Esophagus (tissue), 2 donors: Measurements from ENCODE around the gene HMCN2. TPM values are rescaled to one million over a fixed set of nuclear protein-coding genes. Genes with fewer than 3 reads are reported as not detected.

Experiments
- H3K27ac ChIP-seq, 2 donors: one replicate each; pipeline ENCODE4 v1.5.1; 2013; ENCODE audit warnings: low read depth in 2 of 2, mild to moderate bottlenecking in 2 of 2, inconsistent platforms in 1 of 2, low read length in 1 of 2, moderate library complexity in 1 of 2
- H3K27me3 ChIP-seq, 2 donors: one replicate each; pipeline ENCODE4 v1.6.1; 2013; ENCODE audit warnings: low read length in 2 of 2, control low read depth in 1 of 2, mild to moderate bottlenecking in 1 of 2; ENCODE audit not compliant: insufficient read depth in 2 of 2, control insufficient read depth in 1 of 2
- H3K36me3 ChIP-seq, 2 donors: one replicate each; pipeline ENCODE4 v1.6.1; 2013; ENCODE audit warnings: low read length in 1 of 2; ENCODE audit not compliant: control insufficient read depth in 2 of 2, insufficient read depth in 2 of 2
- H3K4me1 ChIP-seq, 2 donors: one replicate each; pipeline ENCODE4 v1.6.1; 2013; ENCODE audit warnings: low read length in 1 of 2; ENCODE audit not compliant: control insufficient read depth in 2 of 2, insufficient read depth in 2 of 2
- H3K4me3 ChIP-seq, 2 donors: one replicate each; pipeline ENCODE4 v1.5.1; 2013; ENCODE audit warnings: low read length in 2 of 2, mild to moderate bottlenecking in 2 of 2, low read depth in 1 of 2, moderate library complexity in 1 of 2
- H3K9me3 ChIP-seq, 2 donors: one replicate each; pipeline ENCODE4 v1.6.1; 2013; ENCODE audit warnings: mild to moderate bottlenecking in 2 of 2, low read depth in 1 of 2, low read length in 1 of 2, moderate library complexity in 1 of 2; ENCODE audit not compliant: control insufficient read depth in 2 of 2, insufficient read depth in 1 of 2
- WGBS, 2 donors: extraction: QIAGEN DNeasy Blood & Tissue Kit; methylation state at CpG; one replicate each; pipeline ENCODE4 v1.1.7; 2013; 5-methylcytosine and 5-hydroxymethylcytosine counted together
- polyA plus RNA-seq, 2 donors: library from polyadenylated mRNA; stranded (reverse); fragments of 200-250 nt; gene quantifications; one replicate each; pipeline ENCODE4 v1.2.3, GENCODE V29; 2013
- donor health status: healthy with polysubstance abuse.
- donor health status: Bipolar disorder and iron deficiency.

The HMCN2 gene
- polyA plus RNA-seq, 2 donors = 4.1 to 4.8 TPM

DNA sequence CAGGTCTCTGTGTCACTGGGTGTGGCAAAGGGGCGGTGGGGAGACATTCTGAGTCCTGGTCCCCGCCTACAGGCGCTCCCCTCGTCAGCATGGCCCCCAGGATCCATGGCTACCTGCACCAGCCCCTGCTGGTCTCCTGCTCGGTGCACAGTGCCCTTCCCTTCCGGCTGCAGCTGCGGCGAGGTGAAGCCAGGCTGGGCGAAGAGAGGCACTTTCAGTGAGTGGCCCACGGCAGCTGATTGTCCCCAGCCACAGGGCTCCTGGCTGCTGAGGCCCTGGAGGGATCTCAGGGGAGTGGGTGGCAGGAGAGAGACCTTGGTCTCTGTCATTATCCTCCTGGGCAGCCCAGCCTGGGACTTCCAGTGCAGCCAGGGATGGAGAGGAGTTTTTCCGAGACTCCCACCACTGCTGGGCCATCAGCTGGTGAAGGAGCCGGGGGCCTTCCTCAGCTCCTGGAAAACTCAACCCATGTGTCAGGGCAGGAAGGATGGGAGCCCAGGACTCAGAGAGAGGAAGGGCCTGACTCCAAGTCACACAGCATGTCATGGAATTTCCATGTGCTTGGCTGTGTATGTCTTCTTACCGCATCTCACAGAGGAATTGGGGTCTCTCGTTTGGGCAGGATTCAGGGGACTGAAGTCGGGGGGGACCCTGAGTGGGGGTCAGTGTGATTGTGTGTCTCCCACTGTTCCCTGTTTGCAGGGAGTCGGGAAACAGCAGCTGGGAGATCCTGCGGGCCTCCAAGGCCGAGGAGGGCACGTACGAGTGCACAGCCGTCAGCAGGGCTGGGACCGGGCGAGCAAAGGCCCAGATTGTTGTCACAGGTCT, 37.4 kb downstream of the HMCN2 start:
- Histone ChIP-seq H3K4me1 (peaks cover 0 to 2% of the 10 kb centered on the region in 2 donors), H3K27me3 (no peaks in the 10 kb centered on the region), H3K36me3 (no peaks in the 10 kb centered on the region), H3K9me3 (no peaks in the 10 kb centered on the region), H3K4me3 (no peak overlapping the region), H3K27ac (peak overlapping the region; percentile 39 to 70)
- 80 to 83% methylated on average over 23 of the region's 23 CpGs for WGBS, 2 donors

DNA sequence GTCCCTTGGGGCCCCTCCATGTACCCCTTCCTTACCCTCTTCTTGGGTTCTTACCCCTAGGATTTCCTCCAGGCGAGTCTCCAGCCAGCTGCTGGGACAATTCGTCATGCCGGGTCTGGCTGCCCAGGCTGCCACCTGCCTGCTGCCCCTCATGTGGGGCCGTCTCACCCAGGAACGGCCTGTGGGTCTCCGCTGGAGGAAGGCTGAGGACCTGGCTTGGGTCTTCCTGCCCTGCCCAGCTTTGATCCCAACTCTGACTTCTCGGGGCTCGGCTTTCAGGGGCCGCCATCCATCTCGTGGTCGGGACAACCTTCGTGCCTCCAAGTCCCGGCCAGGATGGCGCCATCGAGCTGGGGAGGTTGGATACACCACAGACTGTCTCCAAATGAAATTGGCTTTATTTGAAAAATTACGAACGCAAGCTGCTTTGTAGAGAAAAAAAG, 38.1 kb downstream of the HMCN2 start:
- Histone ChIP-seq H3K27ac (peak overlapping the region; percentile 70 to 71), H3K27me3 (no peaks in the 10 kb centered on the region), H3K4me1 (peaks cover 0 to 2% of the 10 kb centered on the region in 2 donors), H3K36me3 (no peaks in the 10 kb centered on the region), H3K4me3 (no peak overlapping the region), H3K9me3 (no peaks in the 10 kb centered on the region)
- 61 to 65% methylated on average over 17 of the region's 17 CpGs for WGBS, 2 donors

- Histone ChIP-seq H3K9me3 (no peaks in the 10 kb centered on the region), H3K27ac (peak overlapping the region; percentile 50 to 70), H3K36me3 (no peaks in the 10 kb centered on the region), H3K27me3 (no peaks in the 10 kb centered on the region), H3K4me1 (peaks cover 0 to 2% of the 10 kb centered on the region in 2 donors), H3K4me3 (no peak overlapping the region)
- WGBS, 2 donors = 43 to 55% methylated on average over 7 of the region's 7 CpGs
Observed at GRCh38 chr9:130304116-130304515, 38.6 kb downstream of the HMCN2 start.

GRCh38 chr9:130304643-130305042, 39.1 kb downstream of the HMCN2 start:
- Histone ChIP-seq H3K4me1 (peaks cover 0 to 2% of the 10 kb centered on the region in 2 donors), H3K4me3 (no peak overlapping the region), H3K27ac (peak overlapping the region; percentile 50 to 53), H3K9me3 (no peaks in the 10 kb centered on the region), H3K27me3 (no peaks in the 10 kb centered on the region), H3K36me3 (no peaks in the 10 kb centered on the region)
- WGBS, 2 donors = 75 to 80% methylated on average over 19 of the region's 19 CpGs

DNA sequence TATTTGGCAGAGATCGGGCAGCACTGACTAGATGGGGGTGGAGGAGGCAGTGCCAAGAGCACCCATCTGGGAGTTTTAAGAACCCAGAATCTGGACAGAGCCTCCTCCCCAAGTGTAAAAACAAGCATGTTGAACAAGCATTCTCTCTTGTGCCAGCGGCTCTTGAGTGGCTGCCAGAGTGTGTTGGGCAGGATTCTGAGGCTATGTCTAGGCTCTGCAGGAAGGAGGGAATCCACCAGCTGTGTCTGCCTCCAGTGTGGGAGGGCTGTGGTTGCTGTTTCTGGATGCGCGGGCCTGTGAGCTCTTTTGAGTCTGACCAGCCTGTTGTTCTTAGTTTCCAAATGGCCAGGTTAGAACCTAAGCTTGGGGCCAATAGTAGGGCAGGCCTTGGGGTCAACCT, 39.8 kb downstream of the HMCN2 start:
- Histone ChIP-seq H3K27ac (peak overlapping the region in 1 of 2 donors; percentile 6), H3K4me3 (no peak overlapping the region), H3K27me3 (no peaks in the 10 kb centered on the region), H3K4me1 (peaks cover 0 to 2% of the 10 kb centered on the region in 2 donors), H3K36me3 (no peaks in the 10 kb centered on the region), H3K9me3 (no peaks in the 10 kb centered on the region)
- WGBS, 2 donors = 57 to 62% methylated on average over 4 of the region's 4 CpGs

DNA sequence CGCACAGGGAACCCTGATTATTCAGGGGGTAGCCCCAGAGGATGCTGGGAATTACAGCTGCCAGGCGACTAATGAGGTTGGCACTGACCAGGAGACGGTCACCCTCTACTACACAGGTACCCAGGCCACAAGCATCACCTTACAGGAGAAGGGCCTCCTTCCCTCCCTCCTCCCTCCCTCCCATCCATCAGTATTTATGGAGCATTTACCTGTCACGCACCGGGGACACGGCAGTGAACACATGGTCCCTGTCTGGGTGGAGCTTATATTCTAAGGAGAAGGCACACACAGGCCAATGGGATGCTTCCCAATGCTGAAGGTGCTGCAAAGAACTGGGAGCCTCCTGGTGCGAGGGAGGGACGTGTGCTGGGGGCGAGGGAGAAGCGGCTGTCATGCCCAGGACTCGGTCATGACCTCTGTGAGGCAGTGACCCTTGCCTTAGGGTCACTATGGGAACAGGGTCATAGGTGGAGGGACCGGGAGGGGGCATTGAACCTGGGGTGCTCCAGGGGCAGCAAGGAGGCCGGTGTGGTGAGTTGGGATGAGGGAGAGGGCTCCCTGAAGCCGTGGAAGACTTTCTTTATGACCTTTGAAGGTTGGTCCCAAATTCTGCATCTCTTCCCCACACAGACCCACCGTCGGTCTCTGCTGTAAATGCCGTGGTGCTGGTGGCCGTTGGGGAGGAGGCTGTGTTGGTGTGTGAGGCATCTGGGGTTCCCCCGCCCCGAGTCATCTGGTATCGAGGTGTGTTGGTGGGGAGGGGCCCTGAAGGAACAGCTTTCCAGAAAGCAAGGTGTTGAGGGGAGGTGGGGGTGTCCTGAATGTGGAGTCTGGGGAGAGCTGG, 41.5 kb downstream of the HMCN2 start:
- 70 to 74% methylated on average over 21 of the region's 21 CpGs for WGBS, 2 donors
- no peak overlapping the region for H3K27ac ChIP-seq
- no peaks in the 10 kb centered on the region for H3K27me3 ChIP-seq
- no peaks in the 10 kb centered on the region for H3K9me3 ChIP-seq
- H3K36me3 ChIP-seq = no peaks in the 10 kb centered on the region
- no peak overlapping the region for H3K4me3 ChIP-seq
- peaks cover 0 to 5% of the 10 kb centered on the region in 2 donors for H3K4me1 ChIP-seq

DNA sequence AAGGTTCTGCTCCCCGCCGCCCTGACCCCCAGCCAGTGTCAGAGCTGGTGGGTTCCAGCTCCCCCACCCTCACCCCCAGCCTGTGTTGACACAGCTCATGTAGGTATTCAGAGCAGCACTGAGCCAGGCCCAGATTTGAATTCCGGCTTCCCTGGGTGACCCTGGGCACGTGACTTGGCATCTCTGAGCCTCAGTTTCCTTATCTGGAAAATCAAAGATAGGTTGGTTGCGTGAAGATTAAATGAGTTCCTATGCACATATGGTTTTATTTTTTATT, 42.0 kb downstream of the HMCN2 start:
- Histone ChIP-seq H3K9me3 (no peaks in the 10 kb centered on the region), H3K4me3 (no peak overlapping the region), H3K27ac (no peak overlapping the region), H3K27me3 (no peaks in the 10 kb centered on the region), H3K36me3 (no peaks in the 10 kb centered on the region), H3K4me1 (peaks cover 0 to 5% of the 10 kb centered on the region in 2 donors)
- WGBS, 2 donors = 82 to 90% methylated on average over 5 of the region's 5 CpGs

DNA sequence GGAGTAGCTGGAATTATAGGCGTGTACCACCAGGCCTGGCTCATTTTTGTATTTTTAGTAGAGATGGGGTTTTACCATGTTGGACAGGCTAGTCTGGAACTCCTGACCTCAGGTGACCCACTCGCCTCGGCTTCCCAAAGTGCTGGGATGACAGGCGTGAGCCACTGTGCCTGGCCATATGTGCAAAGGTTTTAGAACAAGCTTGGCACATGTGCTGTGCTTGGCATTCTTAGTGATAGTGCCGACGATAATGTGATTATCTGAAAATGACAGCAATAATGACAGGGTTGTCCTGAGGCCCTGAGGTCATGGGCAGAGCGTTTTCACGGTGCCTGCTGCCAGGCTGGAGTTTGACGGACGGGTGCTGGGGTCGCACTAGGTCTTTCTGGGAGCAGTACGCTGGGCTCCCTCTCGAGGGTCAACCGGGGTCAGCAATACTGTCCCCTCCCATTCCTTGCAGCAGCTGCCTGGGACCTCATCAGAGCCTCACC, 42.6 kb downstream of the HMCN2 start:
- no peaks in the 10 kb centered on the region for H3K9me3 ChIP-seq
- no peak overlapping the region for H3K4me3 ChIP-seq
- peaks cover 0 to 4% of the 10 kb centered on the region in 2 donors for H3K4me1 ChIP-seq
- H3K27me3 ChIP-seq = no peaks in the 10 kb centered on the region
- WGBS, 2 donors = 60 to 65% methylated on average over 14 of the region's 14 CpGs
- H3K27ac ChIP-seq = no peak overlapping the region
- no peaks in the 10 kb centered on the region for H3K36me3 ChIP-seq

DNA sequence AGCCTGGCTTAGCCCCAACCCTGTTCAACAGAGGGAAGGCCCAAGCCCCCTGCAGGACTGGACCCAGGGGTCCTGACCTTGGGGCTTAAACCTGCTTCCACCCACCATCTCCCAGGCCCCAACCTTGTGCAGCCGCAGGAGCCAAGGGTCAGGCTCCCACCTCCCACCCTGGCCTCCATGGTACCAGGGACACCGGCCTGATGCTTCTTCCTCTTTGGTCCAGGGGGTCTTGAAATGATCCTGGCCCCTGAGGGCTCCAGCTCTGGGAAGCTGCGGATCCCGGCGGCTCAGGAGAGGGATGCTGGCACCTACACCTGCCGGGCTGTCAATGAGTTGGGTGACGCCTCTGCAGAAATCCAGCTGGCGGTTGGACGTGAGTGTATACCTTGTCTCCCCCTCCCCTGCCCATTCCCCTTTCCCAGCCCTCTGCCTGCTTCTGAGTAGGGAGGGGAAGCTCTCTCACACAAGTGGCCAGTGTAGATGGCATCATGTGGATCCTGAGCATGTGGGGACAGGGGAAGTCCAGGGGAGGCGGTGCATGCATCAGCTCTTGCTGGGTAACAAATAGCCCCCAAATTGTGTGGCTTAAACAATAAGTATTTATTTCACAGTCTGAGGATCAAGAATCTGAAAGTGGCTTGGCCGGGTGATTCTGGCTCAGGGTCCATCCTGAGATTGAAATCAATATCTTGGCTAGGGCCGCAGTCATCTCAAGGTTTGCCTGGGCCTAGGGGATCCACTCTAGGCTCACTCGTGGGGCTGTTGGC, 44.3 kb downstream of the HMCN2 start:
- Histone ChIP-seq H3K9me3 (no peaks in the 10 kb centered on the region), H3K27me3 (no peaks in the 10 kb centered on the region), H3K4me1 (peaks cover 0 to 7% of the 10 kb centered on the region in 2 donors), H3K27ac (no peak overlapping the region), H3K4me3 (no peak overlapping the region), H3K36me3 (no peaks in the 10 kb centered on the region)
- 88 to 92% methylated on average over 13 of the region's 13 CpGs for WGBS, 2 donors
